ENCODE measurements around the gene GATD1. TPM values are rescaled to one million over a fixed set of nuclear protein-coding genes. Genes with fewer than 3 reads are reported as not detected.

GATD1 gene
- polyA plus RNA-seq, 3 donors, result 47.3 to 62.5 (median 53.8) TPM

DNA sequence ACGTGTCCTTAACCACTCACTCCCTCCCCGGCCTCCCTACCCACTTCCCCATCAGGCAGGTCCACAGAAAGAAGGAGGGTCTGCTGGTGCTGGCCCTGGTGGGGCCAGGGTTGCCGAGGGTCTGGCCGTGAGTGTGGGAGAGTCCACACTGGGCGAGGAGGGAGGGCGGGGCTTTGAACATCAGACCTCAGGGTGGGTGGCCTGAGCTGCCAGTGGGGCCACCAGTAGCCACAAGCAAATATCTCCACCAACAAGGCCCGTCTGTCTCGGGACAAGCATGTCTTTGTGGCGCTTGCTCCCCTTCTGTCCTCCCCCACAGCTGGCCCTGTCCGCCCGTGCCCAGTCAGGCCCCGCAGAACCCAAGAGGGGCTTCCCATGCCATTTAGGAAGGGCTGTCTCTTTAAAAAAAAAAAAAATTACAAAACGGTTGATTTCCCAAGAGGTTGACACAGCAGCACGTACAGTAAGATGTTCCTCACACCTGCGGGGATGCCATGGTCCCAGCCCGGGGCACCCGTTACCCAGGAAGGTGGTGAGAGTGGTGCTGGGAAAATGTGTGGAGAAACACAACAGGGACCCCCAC is 47.7 kb downstream of the GATD1 start:
- DNase-seq (ENCODE audit: low read depth in 3 of 3, low spot score in 2 of 3), result no peak

DNA sequence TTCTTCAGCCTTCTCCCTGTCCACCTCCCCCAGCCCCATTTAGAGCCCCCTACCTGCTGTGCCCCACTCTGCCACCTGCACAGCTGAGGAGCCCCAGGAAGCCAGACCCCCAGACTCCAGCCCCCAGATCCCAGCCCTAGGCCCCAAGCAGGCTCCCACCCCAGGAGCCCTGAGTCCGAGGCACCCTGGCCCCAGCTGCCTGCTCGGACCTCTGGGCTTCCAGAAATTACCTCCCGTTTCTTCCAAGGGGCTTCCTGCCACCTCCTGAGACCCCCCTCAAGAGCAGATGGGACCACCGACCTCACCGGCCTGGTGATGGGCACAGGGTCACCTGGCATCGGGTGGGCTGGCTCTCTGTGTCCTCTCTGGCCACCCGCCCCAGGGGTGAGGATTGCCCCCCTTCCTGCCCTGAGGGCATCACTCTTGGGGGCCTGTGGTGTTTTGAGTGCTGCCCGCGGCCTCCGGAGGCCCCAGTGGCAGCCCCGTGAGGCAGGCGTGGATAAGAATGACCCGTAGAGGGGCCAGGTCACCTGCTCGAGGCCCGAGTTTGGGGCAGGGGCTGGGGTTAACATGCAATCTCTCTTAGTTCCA is 48.3 kb downstream of the GATD1 start:
- no peak for DNase-seq (ENCODE audit: low read depth in 3 of 3, low spot score in 2 of 3)

DNA sequence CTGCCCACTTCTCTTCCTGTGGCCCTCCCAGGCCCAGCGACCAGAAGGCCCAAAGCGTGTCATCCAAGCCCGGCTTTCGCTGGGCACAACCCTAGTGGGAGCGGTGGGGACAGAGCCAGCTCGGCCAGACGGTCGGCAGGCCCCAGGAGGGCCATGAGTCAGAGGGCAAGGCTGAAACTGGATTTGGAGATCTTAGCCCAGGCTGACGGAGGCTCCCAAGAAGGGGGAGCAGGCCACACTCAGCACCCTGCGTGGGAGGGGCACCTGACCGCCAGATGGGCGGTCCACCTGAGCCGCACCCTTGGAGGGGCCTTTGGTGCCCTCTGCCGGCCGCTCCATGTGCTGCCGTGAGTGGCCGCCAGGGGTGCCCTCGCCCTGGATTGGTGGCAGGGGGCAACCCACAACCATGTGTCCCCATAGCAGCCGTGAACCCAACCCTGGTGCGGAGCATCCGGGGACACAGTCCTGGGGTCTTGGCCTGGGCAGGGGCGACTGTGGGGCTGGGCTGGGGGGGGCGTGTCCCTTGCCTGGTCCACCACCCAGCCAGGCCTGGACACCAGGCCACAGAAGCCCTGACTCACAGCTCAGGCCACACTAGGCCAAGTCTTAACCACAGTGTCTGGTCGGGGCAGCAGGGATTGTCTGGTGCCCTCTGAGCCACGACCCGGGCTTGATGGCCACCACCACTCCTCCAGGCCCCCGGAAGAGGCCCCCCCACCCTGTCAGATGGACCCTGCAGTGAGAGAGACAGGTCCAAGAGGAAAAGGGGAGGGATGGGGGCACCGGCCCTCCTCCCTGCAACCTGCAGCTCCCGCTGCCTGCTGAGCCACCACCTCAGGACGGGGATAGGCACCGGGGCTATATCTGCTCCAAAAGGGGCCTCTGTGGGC is 49.2 kb downstream of the GATD1 start:
- DNase-seq (ENCODE audit: low read depth in 3 of 3, low spot score in 2 of 3), result no peak

DNA sequence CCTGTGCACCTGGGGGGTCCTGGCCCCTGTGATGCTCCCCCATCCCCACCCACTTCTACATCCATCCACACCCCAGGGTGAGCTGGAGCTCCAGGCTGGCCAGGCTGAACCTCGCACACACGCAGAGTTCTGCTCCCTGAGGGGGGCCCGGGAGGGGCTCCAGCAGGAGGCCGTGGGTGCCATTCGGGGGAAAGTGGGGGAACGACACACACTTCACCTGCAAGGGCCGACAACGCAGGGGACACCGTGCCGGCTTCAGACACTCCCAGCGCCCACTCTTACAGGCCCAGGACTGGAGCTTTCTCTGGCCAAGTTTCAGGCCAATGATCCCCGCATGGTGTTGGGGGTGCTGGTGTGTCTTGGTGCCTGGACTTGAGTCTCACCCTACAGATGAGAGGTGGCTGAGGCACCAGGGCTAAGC is 50.0 kb downstream of the GATD1 start:
- DNase-seq (ENCODE audit: low read depth in 3 of 3, low spot score in 2 of 3), result no peak

DNA sequence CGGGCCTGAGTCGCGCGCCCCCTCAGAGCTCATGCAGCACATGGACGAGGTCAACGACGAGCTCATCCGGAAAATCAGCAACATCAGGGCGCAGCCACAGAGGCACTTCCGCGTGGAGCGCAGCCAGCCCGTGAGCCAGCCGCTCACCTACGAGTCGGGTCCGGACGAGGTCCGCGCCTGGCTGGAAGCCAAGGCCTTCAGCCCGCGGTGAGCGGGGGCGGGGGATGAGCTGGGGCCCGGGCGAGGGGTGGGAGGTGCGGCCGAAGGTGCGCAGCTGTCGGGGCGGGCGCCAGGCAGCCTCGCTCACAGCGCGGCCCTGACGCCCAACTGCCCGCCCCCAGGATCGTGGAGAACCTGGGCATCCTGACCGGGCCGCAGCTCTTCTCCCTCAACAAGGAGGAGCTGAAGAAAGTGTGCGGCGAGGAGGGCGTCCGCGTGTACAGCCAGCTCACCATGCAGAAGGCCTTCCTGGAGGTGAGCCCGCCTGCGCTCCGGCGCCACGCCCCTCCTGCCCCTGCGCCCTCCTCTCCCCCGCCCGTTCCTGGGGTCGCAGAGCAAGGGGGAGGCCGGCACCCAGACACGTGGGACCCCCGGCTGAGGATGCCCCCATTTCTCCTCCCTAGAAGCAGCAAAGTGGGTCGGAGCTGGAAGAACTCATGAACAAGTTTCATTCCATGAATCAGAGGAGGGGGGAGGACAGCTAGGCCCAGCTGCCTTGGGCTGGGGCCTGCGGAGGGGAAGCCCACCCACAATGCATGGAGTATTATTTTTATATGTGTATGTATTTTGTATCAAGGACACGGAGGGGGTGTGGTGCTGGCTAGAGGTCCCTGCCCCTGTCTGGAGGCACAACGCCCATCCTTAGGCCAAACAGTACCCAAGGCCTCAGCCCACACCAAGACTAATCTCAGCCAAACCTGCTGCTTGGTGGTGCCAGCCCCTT is 50.7 kb downstream of the GATD1 start:
- no peak for DNase-seq (ENCODE audit: low read depth in 3 of 3, low spot score in 2 of 3)

DNA sequence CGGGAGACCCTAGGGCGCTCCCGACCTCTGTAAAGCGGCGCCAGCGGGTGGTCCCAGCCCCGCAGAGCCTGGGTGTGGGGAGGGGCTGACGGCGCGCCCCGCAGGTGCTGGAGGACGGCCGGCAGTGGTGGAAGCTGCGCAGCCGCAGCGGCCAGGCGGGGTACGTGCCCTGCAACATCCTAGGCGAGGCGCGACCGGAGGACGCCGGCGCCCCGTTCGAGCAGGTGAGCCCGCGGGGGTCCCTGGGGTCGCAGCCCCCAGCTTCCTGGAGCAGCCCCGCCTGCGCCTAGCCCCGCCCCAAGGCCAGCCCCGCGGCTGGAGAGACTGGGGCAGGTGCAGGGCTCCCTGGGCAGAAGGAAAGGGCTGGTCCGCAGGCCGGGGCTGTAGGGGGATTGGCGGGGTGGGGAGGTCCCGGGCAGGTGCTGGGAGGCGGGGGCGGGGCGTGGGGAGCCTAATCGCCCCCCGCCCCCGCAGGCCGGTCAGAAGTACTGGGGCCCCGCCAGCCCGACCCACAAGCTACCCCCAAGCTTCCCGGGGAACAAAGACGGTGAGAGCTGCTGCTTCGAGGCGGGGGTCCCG is 51.6 kb downstream of the GATD1 start:
- DNase-seq (ENCODE audit: low read depth in 3 of 3, low spot score in 2 of 3), result no peak

DNA sequence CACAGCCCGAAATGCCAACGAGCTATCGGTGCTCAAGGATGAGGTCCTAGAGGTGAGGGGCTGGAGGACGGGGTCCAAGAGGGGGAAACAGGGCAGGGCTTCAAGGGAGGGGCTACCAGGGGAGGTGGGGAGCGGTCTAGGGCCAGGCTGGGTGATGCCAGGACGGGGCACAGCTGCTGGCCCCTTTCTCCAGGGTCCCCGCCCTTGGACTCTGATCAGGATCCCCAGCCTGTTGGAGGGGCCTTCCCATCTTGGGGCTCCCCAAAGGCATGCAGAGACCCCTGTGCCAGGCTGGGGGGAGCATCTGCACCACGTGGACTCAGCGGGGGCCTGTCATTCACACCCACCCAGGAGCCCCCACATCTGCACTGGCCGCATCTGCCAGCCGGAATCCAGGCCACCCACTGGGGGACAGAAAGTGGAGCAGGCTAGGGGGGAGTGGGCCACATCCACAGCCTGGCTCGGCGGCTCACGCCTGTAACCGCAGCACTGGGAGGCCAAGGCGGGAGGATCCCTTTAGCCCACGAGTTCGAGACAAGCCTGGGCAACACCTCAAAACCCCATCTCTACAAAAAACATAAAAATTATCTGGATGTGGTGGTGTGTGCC is 52.4 kb downstream of the GATD1 start:
- no peak for DNase-seq (ENCODE audit: low read depth in 3 of 3, low spot score in 2 of 3)

DNA sequence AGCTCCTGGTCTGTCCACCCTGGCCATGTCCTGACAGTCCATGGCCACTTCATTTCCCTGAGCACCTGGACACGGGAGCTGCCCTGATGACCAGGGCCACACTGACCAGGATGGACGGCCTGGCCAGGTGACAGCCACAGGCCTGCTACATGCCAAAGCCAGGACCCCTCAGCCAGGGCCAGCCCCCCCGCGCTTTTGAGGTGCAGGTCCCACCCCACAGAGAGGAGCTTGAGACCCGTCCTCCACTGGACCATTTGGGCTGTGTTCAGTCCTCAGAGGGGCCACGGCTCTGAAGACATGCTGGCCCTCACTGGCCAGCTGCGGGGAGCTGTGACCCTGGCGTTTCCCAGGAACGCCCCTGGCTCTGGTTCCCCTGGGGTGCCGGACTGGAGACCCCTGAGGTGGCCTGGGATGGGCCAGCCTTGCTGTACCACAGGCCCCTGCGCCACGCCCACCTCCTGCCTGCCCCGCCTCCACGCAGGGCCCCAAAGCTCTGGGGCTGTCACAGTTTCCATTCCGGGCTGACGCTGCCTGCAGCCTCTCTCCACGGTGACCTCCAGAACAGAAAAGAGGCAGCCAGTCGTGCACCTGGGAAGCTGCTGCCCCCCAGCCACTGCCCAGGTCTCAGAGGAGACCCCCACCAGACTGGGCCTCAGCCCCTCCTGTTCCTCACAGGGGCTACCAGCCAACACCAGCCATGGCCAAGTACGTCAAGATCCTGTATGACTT is 53.1 kb downstream of the GATD1 start:
- DNase-seq (ENCODE audit: low read depth in 3 of 3, low spot score in 2 of 3), result no peak

DNA sequence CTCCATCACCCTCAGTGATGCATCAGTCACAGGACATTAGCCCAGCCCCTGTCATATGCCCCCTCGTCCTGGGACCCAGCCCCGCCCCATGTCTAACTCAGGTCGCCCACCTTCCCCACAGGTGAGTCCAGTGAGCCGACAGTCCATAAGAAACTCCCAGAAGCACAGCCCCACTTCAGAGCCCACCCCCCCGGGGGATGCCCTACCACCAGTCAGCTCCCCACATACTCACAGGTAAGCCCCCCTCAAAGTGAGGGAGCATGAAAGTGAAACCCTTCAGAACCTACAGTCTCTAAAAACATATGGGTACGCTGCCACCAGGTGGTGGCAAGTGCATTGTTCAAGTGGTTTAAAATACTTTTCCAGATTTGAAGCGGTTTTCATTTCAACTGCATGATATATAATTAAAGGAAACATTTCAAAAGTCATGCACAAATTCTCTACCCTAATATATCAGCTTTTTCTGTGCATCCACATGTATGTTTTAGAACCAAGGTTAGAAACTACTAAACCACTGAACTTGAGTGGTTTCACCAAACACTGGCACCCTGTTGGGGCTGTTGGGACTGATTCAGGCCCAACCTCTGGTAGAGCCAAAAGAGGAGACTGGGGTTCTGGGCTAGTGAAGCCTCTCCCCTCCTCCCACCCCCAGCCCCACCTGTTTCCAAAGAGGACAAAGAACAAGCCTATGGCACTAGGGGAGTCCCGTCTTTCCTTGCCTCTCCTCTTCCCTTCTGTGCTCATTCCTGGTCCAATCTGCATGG is 54.0 kb downstream of the GATD1 start:
- DNase-seq (ENCODE audit: low read depth in 3 of 3, low spot score in 2 of 3), result no peak

DNA sequence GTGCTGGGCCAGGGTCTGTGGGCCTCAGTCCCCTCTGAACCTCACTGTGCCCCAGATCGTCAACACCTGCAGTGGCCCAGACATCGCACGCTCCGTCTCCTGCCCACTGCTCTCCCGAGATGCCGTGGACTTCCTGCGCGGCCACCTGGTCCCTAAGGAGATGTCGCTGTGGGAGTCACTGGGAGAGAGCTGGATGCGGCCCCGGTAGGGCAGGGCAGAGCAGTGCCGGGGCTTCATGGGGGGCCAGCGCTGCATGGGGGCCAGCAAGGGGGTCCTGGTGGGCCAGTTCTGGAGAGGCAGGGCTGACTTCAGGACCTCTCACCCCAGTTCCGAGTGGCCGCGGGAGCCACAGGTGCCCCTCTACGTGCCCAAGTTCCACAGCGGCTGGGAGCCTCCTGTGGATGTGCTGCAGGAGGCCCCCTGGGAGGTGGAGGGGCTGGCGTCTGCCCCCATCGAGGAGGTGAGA is 54.9 kb downstream of the GATD1 start:
- DNase-seq (ENCODE audit: low read depth in 3 of 3, low spot score in 2 of 3), result no peak

DNA sequence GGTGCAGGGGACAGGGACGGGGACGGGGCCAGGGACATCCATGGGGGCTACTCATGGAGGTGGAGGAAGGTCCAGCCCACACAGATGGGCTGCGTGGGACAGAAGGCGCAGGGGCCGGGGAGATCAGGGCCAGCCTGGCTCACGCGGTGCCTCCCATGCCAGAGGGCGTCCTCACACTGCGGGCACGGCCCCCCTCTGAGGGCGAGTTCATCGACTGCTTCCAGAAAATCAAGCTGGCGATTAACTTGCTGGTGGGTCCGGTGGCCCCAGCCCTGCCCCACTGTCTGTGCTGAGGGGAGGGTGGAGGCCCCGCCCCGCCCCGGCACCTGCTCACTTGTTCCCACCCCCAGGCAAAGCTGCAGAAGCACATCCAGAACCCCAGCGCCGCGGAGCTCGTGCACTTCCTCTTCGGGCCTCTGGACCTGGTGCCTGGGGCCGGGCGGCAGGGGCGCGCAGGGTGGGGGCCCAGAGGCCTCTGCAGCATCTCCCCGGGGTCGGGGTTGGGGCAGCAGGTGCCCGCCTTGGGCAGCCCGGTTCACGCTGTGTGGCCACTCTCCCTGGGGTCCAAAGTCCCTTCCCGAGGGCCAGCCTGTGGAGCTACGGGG is 55.4 kb downstream of the GATD1 start:
- no peak for DNase-seq (ENCODE audit: low read depth in 3 of 3, low spot score in 2 of 3)

DNA sequence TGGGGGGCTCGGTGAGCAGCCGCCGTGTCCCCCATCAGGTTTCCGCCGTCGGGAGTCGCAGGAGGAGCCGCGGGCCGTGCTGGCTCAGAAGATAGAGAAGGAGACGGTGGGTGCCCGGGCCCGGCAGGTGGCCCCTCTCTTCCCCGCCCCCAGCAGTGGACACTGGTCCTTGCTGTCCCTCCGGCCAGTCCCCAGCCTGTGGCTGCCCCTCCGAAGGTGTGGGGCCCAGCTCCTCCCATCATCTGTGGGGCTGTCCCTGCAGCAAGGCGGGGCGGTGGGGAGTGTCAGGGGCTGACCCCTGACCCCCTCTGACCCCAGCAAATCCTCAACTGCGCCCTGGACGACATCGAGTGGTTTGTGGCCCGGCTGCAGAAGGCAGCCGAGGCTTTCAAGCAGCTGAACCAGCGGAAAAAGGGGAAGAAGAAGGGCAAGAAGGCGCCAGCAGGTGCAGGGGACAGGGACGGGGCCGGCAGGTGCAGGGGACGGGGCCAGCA is 56.0 kb downstream of the GATD1 start:
- no peak for DNase-seq (ENCODE audit: low read depth in 3 of 3, low spot score in 2 of 3)

DNA sequence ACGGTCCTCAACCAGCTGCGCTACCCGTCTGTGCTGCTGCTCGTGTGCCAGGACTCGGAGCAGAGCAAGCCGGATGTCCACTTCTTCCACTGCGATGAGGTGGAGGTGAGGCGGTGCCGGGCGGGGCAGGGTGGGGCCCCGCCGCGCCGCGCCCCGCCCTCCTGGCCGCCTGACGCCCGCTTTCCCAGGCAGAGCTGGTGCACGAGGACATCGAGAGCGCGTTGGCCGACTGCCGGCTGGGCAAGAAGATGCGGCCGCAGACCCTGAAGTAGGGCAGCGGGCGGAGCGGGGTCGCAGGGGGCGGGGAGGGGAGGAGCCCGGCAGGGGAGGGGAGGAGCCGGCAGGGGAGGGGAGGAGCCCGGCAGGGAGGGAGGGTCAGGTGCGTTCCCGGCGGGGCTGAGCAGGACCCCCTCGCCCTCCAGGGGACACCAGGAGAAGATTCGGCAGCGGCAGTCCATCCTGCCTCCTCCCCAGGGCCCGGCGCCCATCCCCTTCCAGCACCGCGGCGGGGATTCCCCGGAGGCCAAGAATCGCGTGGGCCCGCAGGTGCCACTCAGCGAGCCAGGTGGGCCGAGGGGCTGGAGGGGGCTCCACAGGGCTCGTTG is 56.5 kb downstream of the GATD1 start:
- no peak for DNase-seq (ENCODE audit: low read depth in 3 of 3, low spot score in 2 of 3)

DNA sequence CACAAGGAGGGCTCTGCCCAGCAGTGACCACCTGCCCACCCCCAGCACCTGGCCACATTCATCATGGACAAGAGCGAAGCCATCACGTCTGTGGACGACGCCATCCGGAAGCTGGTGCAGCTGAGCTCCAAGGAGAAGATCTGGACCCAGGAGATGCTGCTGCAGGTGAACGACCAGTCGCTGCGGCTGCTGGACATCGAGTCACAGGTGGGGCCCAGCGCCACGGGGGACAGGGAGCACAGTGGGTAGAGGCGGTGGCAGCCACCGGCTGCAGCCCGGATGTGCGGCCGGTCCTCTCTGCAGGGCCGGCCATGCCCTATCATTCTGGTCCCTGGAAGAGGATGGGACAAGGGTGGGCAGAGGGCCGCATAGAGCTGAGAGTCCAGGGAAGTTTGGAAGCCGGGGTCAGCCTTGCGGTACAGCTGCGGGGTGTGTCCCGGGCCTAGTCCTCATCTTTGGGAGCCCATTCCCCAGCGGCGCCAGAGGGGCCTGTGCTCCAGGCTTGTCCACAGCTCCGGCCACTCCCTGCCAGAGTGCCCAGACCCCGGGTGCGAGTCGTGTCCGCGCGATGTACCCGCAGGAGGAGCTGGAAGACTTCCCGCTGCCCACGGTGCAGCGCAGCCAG is 57.2 kb downstream of the GATD1 start:
- no peak for DNase-seq (ENCODE audit: low read depth in 3 of 3, low spot score in 2 of 3)

DNA sequence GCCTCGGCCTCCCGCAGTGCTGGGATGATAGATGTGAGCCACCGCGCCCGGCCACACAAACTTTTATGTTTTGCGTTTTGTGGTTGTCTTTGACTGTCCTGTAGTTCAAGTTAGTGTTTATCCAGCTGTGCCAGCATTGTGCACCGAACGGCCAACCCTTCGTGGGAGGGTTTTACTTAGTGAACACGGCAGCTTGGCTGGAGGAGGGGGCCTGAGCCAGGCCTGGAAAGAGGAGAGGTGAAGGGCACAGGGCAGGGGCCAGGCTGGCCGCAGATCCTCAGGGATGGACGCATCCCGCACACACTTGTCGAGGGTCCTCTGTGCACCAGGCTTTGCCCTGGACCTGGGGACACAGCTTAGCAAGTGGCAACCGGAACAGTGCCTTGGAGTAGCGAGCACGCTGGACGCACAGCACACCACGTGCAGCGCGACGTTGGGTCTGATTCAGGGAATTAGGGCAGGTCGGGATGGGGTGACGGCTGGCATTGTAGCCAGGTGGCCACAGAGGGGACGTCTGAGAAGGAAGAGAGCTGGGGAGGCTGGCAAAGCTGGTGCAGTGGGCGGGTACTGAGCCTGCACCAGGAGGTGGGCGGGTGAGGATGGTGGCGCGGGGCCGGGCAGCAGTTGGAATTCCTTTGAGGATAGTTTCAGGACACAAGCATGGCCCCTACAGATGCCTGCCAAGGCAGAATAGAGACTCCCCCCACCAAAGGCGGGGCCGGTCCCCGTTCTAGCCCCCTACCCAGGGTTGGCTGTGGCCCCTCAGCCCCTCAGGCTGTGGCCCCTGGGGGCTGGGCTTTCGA is 57.9 kb downstream of the GATD1 start:
- no peak for DNase-seq (ENCODE audit: low read depth in 3 of 3, low spot score in 2 of 3)

All from right renal cortex interstitium (tissue), 3 donors.